IPS-11a (cell line): ENCODE data around the gene TNRC6B.
A peak's percentile ranks its signal among the peaks of the same experiment; 100 is the strongest.
"Not testable (repeated sequence)": the region's sequence is repeated elsewhere in the genome, so short reads cannot be mapped to it uniquely, and the experiment has no call there.

ENCODE experiments used
- H3K4me3 ChIP-seq: one replicate; pipeline ENCODE4 v1.5.1; 2013; ENCODE audit warnings: low read depth, low read length, control low read depth

The TNRC6B gene

DNA sequence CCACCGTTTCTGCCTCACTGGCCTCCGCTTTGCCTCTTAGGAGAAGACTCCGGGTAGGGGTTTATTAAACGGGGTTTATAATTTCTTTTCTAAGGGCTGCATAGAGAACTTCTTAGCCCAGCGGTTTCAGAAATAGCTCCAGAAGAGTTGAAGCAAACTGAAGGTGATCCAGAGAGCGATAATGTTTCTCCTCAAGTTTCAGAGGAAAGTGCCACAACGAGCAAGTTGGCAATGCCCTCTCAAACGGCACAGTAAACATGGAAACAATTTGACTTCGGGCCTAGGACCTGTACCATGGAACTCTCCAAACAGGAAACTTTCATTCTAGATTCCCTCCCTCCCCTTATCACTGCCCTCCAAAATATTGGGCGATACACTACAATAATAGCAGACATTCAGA is 169.6 kb downstream of the TNRC6B start:
- peak overlapping the region; percentile 97 for H3K4me3 ChIP-seq

DNA sequence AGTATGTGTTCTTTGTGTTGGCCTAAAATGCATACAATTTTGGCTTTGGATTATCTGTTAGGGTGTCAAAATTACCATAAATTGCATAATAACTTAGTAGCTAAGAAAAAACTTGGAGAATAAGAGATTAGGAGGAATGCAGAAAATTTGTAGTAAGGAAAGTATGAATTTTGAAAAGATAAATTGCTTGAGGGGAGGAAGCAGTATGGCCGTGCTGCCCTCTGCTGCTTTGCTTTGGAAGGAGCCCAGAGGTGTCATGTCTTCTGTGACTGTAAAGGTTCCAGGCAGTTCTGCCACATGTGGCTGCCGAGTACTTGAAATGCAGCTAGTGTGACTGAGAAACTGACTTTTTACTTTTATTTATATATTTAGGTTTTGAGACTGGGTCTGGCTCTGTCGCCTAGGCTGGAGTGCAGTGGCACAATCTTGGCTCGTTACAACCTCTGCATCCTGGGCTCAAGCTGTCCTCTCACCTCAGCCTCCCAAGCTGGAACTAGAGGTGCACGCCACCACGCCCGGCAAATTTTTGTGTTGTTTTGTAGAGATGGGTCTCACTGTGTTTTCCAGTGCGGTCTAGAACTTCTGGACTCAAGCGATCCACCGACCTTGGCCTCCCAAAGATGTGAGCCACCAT is 170.4 kb downstream of the TNRC6B start:
- H3K4me3 ChIP-seq: no peak overlapping the region

DNA sequence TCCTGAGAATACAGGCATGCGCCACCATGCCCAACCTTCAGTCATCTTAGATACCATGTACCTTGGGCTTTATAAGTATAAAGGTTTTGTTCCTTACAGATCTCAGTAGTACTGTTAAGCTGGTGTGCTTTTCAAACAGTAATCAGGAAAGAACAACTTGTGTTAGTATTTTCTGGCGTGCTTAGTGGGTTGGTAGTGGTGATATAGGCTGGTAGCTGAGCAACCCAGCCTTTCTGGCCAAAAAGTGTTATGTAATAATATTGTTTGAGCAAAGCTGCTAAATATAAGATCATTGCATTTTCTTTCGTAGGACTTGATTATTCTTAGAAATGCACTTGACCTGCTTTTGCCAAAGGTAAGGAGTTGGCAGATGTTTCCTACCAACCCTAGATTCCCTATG is 175.0 kb downstream of the TNRC6B start:
- H3K4me3 ChIP-seq: no peak overlapping the region

DNA sequence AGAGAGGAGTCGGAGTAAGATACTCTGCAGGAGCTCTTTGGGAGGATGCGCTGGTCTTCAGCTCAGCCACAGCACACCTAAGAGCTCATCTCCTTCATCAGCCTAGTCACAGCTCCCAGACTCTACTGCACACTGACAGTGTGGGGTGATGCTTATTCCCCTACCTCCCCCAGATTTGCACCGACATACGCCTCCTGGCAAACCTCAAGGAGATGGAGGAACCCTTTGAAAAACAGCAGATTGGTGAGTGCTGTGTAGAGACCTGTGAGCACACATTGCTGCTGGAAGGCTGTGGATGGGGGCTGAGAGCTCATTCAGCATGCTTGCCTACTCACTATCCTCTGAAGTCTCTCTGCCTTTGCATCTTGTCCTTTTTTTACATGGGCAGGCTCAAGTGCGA is 183.4 kb downstream of the TNRC6B start:
- no peak overlapping the region for H3K4me3 ChIP-seq

DNA sequence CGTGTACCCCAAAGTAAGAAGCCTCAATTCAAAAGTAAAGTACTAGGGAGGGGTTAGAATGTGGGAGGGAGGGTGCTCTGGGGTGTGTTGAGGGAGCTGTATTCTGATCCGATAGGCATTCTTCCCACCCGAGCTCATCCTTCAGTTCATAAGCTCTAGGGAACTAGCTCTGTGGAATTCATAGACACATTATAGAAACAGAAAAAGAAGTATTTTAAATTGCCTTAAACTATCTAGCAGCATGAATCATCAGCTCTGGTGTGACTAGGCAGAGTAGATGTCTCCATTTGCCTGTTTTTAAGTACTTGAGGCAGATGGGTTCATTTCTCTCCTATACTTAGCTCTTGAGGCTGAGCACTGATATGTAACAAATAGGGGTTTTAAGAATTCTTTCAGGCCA is 185.3 kb downstream of the TNRC6B start:
- H3K4me3 ChIP-seq: no peak overlapping the region

DNA sequence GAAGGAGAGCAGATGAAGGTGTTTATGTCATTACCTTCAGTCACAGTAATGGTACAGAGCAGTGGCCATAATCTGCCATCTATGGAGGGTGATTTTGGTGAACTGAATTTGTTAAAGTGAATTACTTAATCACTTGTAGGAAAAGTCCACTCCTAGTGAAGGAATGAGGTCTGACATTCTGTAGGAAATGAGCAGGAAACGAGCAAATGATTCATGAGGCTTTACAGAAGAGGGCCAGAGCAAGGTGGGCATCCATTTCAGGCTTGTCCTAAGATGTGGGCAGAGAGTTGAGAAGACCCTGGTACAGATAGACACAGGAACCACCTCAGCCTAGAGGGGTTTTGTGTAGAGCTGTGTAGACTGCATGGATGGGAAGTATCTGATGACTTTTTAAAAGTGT is 186.7 kb downstream of the TNRC6B start:
- no peak overlapping the region for H3K4me3 ChIP-seq

DNA sequence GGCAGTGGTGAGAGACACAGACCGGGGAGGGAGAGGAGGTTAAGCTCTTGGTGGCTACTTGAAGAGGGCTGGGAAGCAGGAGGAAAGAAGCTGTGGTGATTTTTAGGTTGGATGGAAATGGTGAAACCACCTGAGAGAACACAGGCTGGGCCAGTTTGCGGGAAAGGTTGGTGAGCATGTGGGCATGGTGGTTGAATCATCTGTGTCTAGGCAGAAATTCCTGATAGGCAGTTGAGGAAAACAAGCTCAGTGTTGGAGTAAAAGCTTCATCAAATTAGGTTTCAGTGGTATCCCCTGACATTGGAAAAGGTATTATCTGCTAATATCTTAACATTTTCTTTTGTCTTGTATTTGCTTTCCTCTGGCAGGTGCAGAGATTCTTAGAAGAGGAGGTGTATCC is 188.3 kb downstream of the TNRC6B start:
- no peak overlapping the region for H3K4me3 ChIP-seq

DNA sequence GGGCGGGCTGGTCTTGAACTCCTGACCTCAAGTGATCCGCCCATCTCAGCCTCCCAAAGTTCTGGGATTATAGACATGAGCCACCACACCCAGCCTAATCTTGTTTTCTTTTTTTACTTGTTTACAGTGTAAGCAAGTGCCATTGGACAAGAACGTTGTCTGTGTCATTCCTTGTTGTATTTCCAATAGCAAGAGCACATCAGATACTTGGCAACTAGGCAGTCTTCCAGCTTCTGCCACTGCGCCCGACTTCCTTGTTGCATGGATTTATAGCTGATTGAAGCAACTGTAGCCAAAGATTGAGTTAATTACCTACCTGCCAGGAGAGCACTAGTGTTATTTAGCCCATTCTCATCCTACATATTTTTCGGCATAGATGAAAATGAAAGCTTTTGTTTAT is 189.6 kb downstream of the TNRC6B start:
- no peak overlapping the region for H3K4me3 ChIP-seq

DNA sequence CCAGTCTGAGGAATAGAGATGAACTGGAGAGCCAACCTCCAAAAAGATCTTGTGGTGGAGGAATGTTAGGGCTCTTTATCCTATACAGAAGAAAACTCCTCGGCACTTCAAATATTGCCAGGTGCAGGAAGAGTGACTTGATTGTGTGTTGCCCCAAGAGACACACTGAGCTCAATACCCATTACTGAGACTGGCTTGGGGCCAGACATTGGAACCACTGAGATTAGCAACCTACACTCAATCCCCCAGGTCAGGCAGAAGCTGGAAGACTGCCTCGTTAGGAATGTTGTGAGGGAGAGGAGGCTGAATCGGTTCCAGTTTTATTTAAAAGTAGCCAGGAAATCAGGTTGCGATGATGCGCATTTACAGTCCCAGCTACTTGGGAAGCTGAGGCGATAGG is 190.3 kb downstream of the TNRC6B start:
- no peak overlapping the region for H3K4me3 ChIP-seq

DNA sequence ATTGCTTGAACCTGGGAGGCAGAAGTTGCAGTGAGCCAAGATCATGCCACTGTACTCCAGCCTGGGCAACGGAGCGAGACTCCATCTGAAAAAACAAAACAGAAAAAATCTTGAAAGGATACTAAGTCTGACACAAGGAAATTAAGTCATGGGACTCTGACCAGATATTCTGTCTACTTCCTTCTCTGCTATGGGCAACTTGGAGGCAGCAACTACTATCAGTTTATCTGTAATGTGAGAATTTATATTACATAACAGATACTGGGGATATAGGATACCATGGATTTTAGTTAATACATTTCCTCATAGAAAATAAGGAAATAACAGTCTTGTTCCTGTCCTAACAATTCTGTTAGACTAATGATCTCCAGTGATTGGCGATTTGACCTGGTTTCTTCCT is 191.1 kb downstream of the TNRC6B start:
- H3K4me3 ChIP-seq: no peak overlapping the region

DNA sequence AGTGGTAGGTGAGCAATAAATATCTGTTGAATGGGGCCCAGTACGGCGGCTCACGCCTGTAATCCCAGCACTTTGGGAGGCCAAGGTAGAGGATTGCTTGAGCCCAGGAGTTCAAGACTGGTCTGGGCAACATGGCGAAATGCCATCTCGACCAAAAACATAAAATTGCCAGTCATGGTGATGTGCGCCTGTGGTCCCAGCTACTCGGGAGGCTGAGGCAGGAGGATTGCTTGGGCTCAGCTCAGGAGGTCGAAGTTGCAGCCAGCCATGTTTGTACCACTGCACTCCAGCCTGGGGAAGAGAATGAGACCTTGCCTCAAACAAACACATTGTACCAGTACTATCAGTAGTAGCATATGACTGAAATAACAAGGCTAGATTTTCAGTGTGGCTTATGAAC is 196.8 kb downstream of the TNRC6B start:
- H3K4me3 ChIP-seq: no peak overlapping the region

DNA sequence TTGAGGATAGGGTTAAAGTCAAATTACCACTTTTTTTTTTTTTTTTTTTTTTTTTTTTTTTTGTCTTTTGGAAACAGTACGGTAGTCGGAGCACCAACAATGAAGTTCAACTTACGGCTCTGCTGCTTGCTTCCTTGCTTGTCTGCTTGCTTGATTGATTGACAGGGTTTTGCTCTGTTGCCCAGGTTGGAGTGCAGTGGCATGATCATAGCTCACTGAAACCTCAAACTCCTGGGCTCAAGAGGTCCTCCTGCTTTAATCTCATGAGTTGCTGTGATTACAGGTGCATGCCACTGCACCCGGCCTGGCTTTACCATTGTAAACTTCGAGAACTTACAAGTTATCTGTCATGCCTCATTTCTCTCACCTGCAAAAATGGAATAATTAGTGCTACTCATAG is 198.4 kb downstream of the TNRC6B start:
- H3K4me3 ChIP-seq: no peak overlapping the region

DNA sequence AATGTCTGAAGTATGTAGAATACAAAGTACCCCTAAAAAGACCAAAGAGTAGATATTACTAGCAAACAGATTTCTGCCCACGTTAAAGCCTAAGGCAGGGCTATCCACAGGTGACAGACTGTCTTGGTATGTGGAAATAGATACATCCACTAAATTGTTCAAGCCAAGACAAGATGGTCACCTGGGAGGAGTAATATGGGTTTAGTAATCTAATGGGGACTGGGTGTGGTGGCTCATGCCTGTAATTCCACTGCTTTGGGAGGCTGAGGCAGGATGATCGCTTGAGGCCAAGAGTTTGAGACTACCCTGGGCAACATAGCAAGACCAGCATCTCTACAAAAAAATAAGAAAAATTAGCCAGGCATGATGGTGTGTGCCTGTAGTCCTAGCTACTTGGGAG is 200.2 kb downstream of the TNRC6B start:
- no peak overlapping the region for H3K4me3 ChIP-seq

DNA sequence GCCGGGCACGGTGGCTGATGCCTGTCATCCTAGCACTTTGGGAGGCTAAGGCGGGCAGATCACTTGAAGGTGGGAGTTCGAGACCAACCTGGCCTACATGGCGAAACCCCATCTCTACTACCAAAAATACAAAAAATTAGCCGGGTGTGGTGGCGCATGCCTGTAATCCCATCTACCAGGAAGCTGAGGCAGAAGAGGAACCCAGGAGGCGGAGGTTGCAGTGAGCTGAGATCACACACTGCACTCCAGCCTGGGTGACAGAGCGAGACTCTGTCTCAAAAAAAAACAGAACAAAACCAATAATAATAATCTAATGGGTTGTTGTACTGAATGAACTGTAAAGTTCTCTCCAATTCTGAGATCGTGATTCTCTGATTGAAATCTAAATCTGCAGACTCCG is 200.7 kb downstream of the TNRC6B start:
- H3K4me3 ChIP-seq: not testable (repeated sequence)

DNA sequence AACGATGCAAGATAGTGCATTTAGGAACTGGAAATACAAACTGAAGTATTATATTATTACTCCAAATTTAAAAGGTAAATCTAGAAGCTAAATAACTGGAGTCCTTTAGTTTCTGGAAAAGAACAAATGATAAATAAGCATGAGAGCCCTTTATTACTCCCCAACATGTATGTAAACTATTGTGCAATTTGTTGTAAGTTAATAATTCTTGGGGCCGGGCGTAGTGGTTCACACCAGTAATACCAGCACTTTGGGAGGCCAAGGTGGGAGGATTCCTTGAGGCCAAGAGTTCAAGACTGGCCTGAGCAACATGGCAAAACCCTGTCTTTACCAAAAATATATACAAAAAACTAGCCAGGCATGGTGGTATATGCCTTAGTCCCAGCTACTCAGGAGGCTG is 203.7 kb downstream of the TNRC6B start:
- H3K4me3 ChIP-seq: no peak overlapping the region

DNA sequence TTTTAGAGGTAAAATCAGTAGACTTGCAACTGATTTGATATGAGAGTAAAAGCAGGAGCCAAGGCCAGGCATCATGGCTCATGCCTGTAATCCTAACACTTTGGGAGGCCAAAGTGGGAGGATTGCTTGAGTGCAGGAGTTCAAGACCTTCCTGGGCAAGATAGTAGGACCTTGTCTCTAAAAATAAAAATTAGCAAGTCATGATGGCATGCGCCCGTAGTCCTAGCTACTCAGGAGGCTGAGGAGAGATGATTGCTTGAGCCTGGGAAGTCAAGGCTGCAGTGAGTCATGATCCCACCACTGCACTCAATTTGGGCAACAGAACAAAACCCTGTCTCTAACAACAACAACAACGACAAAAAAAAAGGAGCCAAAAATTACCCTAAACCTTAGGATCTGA is 206.2 kb downstream of the TNRC6B start:
- H3K4me3 ChIP-seq: no peak overlapping the region

DNA sequence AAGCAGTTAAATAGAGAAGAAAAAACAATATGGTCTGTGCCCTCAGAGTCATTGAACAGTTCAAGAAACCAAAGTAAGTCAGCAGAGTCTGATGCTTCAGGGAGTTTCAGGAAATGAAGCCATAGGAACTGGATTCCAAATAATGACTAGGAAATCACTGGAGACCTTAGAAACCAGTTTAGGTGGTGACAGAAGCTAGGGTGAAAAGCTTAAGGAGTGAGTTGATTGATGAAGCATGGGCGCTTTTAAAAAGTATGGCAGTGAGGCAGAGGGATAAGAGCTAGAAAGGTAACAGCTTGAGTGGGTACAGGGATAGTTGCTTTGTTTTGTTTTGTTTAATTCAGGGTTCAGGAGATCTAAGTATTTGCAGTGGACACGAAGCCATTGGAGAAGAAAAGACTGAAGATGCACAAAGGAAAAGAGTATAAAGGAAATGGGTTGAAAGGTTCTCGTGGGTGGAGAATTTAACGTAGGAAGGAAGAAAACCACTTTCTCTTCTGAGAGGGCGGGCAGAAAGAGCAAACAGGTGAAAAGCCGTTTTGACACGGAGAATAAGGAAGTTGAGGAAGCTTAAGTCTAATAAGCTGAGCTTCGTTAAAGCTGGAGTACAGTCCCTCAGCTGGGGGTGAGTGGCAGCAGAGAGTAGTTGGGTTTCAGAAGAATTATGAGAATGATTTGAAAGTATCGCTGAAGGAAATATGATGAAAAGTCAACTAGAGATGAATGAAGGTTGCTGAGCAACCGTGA is 207.5 kb downstream of the TNRC6B start:
- H3K4me3 ChIP-seq: no peak overlapping the region
